ENCODE measurements around the gene FMN1. TPM values are rescaled to one million over a fixed set of nuclear protein-coding genes. Genes with fewer than 3 reads are reported as not detected.

FMN1 gene
- total RNA-seq, 1 donor from 2014 or later: 7.8 TPM

DNA sequence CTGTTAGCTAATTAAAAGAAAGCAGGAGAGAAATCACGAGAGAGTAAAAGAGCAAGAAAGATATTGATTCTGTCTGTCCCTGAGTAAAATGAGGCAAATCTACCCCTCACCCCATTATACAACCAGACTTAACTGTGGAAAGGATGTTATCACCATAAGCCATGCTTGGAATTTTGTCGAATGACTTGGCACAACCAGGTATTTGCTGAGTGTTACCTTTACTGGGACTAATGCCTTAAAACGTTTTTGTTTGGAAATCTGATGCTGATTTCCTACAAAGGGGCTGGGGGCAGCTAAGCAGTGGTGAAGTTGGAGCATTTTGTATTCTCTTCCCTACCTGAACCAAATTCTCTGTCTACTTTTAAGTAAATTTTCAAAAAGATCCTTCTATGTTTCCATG is 265.6 kb downstream of the FMN1 start:
- no peak for DNase-seq (ENCODE audit: low read depth)

DNA sequence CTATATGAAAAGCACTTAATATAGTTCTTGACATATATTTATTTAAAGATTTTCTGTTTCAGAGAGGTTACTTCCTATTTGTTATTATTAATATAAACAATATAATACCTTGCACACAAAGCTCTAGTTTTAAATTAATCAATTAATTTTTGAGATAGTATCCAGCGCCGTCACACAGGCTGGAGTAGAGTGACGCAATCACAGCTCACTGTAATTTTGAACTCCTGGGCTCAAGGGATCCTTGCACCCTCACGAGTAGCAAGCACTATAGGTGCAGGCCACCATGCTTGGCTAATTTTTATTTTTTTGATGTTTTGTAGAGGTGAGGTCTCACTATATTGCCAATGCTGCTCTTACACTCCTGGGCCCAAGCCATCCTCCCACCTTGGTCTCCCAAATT is 267.4 kb downstream of the FMN1 start:
- DNase-seq (ENCODE audit: low read depth): no peak

DNA sequence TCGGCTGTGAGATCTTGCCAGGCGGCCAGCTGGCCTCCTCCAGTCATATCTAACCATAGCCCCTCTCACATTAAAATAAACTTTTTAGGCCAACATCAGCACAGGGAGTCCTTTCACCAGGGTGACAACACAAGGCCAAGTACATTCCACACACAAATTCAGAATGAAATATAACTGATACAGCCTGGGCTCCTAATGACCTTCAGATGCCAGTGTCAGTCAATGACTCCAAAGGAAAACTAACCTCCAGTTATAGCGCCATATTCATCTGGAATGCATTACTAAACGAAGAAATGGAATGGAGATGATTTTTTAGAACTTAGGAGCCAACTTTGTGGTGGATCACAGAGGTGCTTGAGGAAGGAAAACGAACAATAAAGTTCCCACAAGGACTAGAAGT is 271.3 kb downstream of the FMN1 start:
- DNase-seq (ENCODE audit: low read depth): no peak

DNA sequence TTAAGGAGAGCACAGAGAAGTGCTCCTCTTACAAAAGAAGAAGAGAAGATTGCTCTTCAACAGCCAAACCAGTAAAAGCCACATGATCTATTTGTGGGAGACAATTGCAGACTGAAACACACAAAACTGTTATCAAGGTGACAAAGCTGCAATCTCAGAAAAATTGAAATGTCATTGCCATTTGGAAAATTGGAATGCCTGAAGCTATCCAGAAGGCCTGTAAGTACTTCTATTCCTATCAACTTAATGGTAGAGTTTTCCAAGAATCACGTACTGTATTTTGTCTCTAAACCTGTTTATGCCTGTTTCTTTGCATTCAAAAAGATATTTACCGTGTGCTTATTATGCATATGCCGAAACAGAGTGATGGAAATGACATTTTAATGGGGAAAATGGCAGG is 272.0 kb downstream of the FMN1 start:
- DNase-seq (ENCODE audit: low read depth): no peak

DNA sequence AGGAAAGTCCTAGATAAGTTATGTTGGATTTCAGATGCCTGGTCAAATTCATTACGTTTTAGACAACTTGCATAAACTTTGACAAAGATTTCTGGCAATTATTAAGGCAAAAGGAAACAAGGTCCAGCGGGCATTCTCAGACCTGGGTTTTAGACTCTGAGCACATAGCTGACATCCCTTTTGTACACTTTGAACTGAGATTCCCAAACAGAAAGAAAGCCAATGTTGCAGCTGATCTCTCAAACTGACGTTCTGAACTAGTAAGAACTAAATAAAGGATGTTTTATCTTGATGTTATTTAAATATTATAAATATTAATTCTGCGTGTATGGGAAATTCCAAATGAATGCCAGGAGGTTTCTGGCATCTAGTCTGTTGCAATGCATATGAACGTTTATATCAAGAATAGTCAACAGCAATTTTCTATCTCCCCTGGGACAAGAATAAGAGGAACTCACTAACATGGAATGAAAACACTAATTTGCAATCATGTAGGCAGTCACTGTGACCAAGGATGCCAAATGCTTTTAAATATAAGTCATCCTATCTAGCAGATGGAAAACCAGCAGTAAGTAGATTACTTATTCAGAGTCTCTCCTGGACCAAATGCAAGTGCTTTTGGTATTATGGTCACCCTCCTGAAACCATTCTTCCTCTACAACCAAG is 274.6 kb downstream of the FMN1 start:
- DNase-seq (ENCODE audit: low read depth): peak; percentile 38

DNA sequence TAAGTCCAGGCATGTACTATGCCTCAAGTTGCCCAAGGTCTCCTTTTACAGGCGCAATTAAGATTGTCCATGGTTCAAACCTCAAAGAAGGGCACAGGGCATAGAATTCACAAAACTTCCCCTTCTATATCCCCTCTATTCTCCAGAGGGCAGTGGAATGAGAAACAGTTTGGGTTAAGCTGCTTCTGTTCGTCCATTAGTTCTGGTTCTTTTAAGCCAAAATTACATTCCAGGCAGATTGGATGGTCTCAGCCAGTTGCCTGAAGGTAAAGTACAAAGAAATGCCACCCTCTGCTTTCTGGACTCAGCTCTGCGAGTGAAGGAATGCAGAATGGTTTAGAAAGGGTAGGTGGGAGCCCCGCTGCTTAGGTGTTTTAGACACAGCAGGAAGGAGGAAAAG is 276.0 kb downstream of the FMN1 start:
- no peak for DNase-seq (ENCODE audit: low read depth)

- no peak for DNase-seq (ENCODE audit: low read depth)
Measured at GRCh38 chr15:32910839-32911238, 283.7 kb downstream of the FMN1 start.

DNA sequence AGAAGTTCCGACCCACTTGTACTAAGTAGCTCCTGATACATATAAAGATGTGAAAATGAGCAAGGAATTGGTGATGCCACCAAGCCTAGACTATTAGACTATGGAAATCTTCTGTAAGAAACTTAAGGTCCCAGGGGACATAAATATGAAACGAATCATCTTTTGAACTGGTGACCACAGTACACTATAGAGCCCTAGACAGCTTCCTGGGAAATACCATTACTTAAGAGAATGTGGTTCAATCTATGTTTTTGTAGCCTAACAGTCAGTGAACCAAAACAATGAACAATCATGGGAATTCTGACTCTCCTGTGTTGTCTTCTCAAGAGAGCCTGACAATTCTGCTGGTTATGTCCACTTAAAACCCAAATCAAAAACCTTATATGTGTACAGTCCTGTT is 285.1 kb downstream of the FMN1 start:
- DNase-seq (ENCODE audit: low read depth): peak; percentile 89

- no peak for DNase-seq (ENCODE audit: low read depth)
Measured at GRCh38 chr15:32908872-32909271, 285.6 kb downstream of the FMN1 start.

DNA sequence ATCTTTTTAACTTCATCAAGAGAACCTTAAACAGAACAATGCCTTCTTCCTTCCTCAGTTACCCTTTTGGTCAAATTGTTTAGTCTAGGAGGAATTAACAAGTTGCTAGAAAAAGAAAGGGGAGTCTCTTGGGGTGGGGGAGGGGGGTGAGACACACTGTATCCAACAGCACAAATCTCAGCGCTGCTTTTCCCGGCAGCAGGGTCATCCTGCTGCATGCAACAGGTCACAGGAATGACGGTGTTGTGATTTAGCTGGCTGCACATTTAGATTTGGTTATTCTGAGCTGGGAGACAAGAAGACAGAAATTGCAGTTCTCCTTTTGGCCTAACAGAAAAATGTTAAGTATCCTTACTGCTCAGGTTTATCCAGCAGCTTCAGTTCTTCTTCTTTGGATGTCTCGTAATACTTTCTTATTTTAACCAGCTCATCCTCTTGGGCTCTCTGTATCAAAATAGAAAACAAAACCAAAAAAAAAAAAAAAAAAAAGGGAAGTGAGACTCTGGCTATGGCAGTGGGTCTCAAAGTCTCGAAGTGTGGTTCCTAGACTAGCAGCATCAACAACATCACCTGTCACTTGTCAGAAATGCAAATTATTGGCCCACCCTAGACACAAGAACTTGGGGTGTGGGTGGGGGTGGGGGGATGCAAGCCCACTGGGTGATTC is 286.2 kb downstream of the FMN1 start:
- DNase-seq (ENCODE audit: low read depth): peak; percentile 40

DNA sequence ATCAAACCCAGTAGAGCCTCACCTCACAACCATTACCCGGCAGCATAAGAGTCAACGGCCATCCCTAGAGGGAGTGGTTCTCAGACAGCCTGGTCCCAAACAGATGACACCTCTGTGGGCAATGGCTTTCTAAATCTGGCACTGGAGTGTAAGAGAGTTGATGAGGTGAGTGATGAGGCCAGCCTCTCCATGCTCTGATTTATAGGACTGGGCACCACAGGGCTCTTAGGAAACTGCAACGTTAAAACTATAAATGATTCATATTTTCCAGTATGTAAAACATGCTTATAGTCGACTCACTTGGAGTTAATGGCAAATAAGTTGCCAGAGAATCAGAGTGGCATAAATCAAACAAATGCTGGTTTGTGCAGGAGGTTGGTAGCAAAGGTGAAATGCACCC is 289.0 kb downstream of the FMN1 start:
- DNase-seq (ENCODE audit: low read depth): no peak

- DNase-seq (ENCODE audit: low read depth): no peak
Measured at GRCh38 chr15:32904448-32904847, 290.1 kb downstream of the FMN1 start.

- no peak for DNase-seq (ENCODE audit: low read depth)
Measured at GRCh38 chr15:32903591-32904290, 290.8 kb downstream of the FMN1 start.

DNA sequence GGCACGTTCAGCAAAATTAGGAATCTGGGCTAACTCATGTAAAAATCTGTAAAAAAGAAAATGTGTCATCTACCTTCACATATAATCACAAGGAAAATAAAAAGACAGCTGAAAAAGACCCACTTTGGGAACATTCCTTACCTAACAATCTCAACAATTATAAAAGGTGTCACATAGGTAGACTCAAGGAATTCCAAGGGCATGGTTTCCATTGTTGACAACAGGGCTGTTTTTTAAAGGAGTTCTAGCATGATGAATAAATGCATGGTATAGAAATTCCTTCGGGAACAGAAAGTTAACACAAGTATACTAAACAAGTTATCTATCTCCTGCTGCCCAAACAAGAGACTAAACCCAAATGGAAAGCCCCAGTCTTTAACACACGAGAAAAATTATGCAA is 292.5 kb downstream of the FMN1 start:
- DNase-seq (ENCODE audit: low read depth): no peak

GRCh38 chr15:32901192-32901591 is 293.3 kb downstream of the FMN1 start:
- DNase-seq (ENCODE audit: low read depth): no peak

- DNase-seq (ENCODE audit: low read depth): no peak
Measured at GRCh38 chr15:32899126-32899596, 295.4 kb downstream of the FMN1 start.

GRCh38 chr15:32898414-32898813 is 296.1 kb downstream of the FMN1 start:
- DNase-seq (ENCODE audit: low read depth): no peak

- no peak for DNase-seq (ENCODE audit: low read depth)
Measured at GRCh38 chr15:32893421-32893820, 301.1 kb downstream of the FMN1 start.

- no peak for DNase-seq (ENCODE audit: low read depth)
Measured at GRCh38 chr15:32889214-32889613, 305.3 kb downstream of the FMN1 start.

DNA sequence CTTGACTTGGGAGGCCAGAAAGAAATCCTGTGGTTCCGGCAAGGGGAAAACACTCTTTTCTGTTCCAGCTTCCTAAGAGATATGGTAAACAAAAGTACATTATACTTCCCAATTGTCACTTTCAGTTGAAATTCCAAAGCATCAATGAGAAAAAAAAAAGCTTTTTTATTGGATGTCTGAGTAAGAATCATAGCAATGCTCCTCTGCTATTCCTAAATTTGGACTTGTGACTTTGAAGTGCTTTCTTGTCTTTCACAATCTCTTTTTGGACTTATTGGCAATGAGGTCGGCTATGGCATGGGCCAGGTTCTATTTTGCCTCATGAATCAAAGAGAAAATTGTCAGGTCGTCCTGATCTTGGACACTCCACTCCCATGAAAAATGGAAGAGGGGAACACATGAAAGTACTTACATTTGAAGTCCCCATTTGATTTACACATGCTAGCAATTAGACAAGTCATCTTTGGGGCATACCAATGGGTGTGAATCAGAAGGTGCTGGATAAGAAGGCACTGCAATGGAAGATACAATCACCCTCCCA is 306.2 kb downstream of the FMN1 start:
- DNase-seq (ENCODE audit: low read depth): no peak

DNA sequence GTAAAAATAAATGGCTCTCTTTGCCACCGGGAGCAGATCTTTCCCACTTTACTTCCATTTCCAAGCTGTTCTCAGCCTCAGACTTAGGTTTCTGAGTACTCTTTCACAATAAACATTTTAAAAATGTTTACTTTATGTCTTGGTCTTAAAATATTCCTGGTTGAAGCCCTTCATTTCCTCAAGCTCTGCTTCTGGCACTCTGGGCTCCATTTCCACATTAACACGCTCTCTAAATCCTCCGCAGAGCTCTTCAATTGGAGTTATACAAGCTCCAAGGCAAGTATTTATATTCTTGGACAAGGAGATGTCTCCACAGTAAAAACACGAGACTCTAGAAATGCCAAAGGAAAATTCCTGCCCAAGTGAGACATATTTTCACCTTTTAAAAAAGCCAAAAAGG is 307.4 kb downstream of the FMN1 start:
- DNase-seq (ENCODE audit: low read depth): no peak

DNA sequence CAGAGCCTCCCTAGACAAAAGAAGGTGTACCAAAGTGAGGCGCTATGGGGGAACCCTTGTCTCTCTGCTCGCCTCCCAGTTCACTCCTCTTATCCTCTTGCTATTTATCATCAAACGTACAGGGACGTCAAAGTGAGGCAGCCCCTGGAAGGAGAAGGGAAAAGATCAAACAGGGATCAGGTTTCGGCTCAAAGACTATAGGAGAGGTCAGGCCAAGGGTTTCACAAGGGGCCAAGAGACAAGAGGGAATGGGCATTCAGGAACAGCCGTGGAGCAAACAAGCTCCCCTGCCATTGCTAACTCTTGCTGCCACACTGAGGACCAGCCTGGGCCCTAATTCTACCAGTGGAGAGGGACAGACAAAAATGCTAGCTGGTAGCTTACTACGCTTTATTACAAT is 308.1 kb downstream of the FMN1 start:
- DNase-seq (ENCODE audit: low read depth): no peak

GRCh38 chr15:32885713-32886112 is 308.8 kb downstream of the FMN1 start:
- no peak for DNase-seq (ENCODE audit: low read depth)

Data from renal cortical epithelial cell (primary cell).